Measurements from ENCODE around the gene ATP6AP2.

ATP6AP2 gene

GRCh38 chrX:40580537-40581335, at the start of gene ATP6AP2:
TSS of gene ATP6AP2 (plus strand) at chrX:40580970. CDS start at chrX:40581066, 96 bp downstream.
- Histone ChIP-seq H3K9me3 (ENCODE audit: control insufficient read depth, insufficient read depth, low read length) (no peaks in the 10 kb centered on the region), H3K9ac (ENCODE audit: low read depth, low read length) (peak within 1 kb of the TSS; percentile 70), H3K4me3 (ENCODE audit: low read depth, low read length) (peak within 1 kb of the TSS; percentile 92), H3K36me3 (ENCODE audit: control insufficient read depth, insufficient read depth, low read length) (no peaks in the 10 kb centered on the region), H3K4me1 (ENCODE audit: control insufficient read depth, insufficient read depth, low read length) (peaks cover 3% of the 10 kb centered on the region), H3K27me3 (ENCODE audit: control insufficient read depth, insufficient read depth, low read length) (no peaks in the 10 kb centered on the region)

- H3K4me1 ChIP-seq (ENCODE audit: control insufficient read depth, insufficient read depth, low read length), result peaks cover 2% of the 10 kb centered on the region
- no peaks in the 10 kb centered on the region for H3K9me3 ChIP-seq (ENCODE audit: control insufficient read depth, insufficient read depth, low read length)
- no peak overlapping the region for H3K9ac ChIP-seq (ENCODE audit: low read depth, low read length)
- H3K27me3 ChIP-seq (ENCODE audit: control insufficient read depth, insufficient read depth, low read length), result no peaks in the 10 kb centered on the region
- H3K36me3 ChIP-seq (ENCODE audit: control insufficient read depth, insufficient read depth, low read length), result no peaks in the 10 kb centered on the region
- H3K4me3 ChIP-seq (ENCODE audit: low read depth, low read length), result no peak overlapping the region
These were observed 49.5 kb upstream of the ATP6AP2 start for GRCh38 chrX:40531056-40531826.

- Histone ChIP-seq H3K27me3 (ENCODE audit: control insufficient read depth, insufficient read depth, low read length) (no peaks in the 10 kb centered on the region), H3K4me3 (ENCODE audit: low read depth, low read length) (no peak overlapping the region), H3K36me3 (ENCODE audit: control insufficient read depth, insufficient read depth, low read length) (no peaks in the 10 kb centered on the region), H3K9me3 (ENCODE audit: control insufficient read depth, insufficient read depth, low read length) (no peaks in the 10 kb centered on the region), H3K4me1 (ENCODE audit: control insufficient read depth, insufficient read depth, low read length) (no peaks in the 10 kb centered on the region), H3K9ac (ENCODE audit: low read depth, low read length) (no peak overlapping the region)
These were observed 43.5 kb upstream of the ATP6AP2 start for GRCh38 chrX:40537310-40537709.

- Histone ChIP-seq H3K36me3 (ENCODE audit: control insufficient read depth, insufficient read depth, low read length) (no peaks in the 10 kb centered on the region), H3K27me3 (ENCODE audit: control insufficient read depth, insufficient read depth, low read length) (no peaks in the 10 kb centered on the region), H3K4me1 (ENCODE audit: control insufficient read depth, insufficient read depth, low read length) (no peaks in the 10 kb centered on the region), H3K9ac (ENCODE audit: low read depth, low read length) (no peak overlapping the region), H3K9me3 (ENCODE audit: control insufficient read depth, insufficient read depth, low read length) (no peaks in the 10 kb centered on the region), H3K4me3 (ENCODE audit: low read depth, low read length) (no peak overlapping the region)
These were observed 42.4 kb upstream of the ATP6AP2 start for GRCh38 chrX:40538406-40538805.

- Histone ChIP-seq H3K36me3 (ENCODE audit: control insufficient read depth, insufficient read depth, low read length) (no peaks in the 10 kb centered on the region), H3K27me3 (ENCODE audit: control insufficient read depth, insufficient read depth, low read length) (no peaks in the 10 kb centered on the region), H3K9me3 (ENCODE audit: control insufficient read depth, insufficient read depth, low read length) (no peaks in the 10 kb centered on the region), H3K4me3 (ENCODE audit: low read depth, low read length) (peak overlapping the region; percentile 12), H3K9ac (ENCODE audit: low read depth, low read length) (no peak overlapping the region), H3K4me1 (ENCODE audit: control insufficient read depth, insufficient read depth, low read length) (peaks cover 4% of the 10 kb centered on the region)
These were observed 41.3 kb upstream of the ATP6AP2 start for GRCh38 chrX:40539214-40540142.

GRCh38 chrX:40542208-40542607, 38.6 kb upstream of the ATP6AP2 start:
- peaks cover 4% of the 10 kb centered on the region for H3K4me1 ChIP-seq (ENCODE audit: control insufficient read depth, insufficient read depth, low read length)
- H3K4me3 ChIP-seq (ENCODE audit: low read depth, low read length), result no peak overlapping the region
- no peaks in the 10 kb centered on the region for H3K27me3 ChIP-seq (ENCODE audit: control insufficient read depth, insufficient read depth, low read length)
- no peaks in the 10 kb centered on the region for H3K36me3 ChIP-seq (ENCODE audit: control insufficient read depth, insufficient read depth, low read length)
- H3K9me3 ChIP-seq (ENCODE audit: control insufficient read depth, insufficient read depth, low read length), result no peaks in the 10 kb centered on the region
- peak overlapping the region; percentile 13 for H3K9ac ChIP-seq (ENCODE audit: low read depth, low read length)

- no peaks in the 10 kb centered on the region for H3K27me3 ChIP-seq (ENCODE audit: control insufficient read depth, insufficient read depth, low read length)
These were observed 37.8 kb upstream of the ATP6AP2 start for GRCh38 chrX:40542972-40543371.

GRCh38 chrX:40543661-40544328, 37.0 kb upstream of the ATP6AP2 start:
- H3K9ac ChIP-seq (ENCODE audit: low read depth, low read length), result no peak overlapping the region
- no peaks in the 10 kb centered on the region for H3K36me3 ChIP-seq (ENCODE audit: control insufficient read depth, insufficient read depth, low read length)
- H3K4me3 ChIP-seq (ENCODE audit: low read depth, low read length), result no peak overlapping the region
- H3K9me3 ChIP-seq (ENCODE audit: control insufficient read depth, insufficient read depth, low read length), result no peaks in the 10 kb centered on the region
- H3K4me1 ChIP-seq (ENCODE audit: control insufficient read depth, insufficient read depth, low read length), result peaks cover 4% of the 10 kb centered on the region
- no peaks in the 10 kb centered on the region for H3K27me3 ChIP-seq (ENCODE audit: control insufficient read depth, insufficient read depth, low read length)

More at GRCh38 chrX:40542972-40543371, 37.8 kb upstream of the ATP6AP2 start:
- Histone ChIP-seq H3K4me3 (ENCODE audit: low read depth, low read length) (no peak overlapping the region), H3K9ac (ENCODE audit: low read depth, low read length) (no peak overlapping the region), H3K36me3 (ENCODE audit: control insufficient read depth, insufficient read depth, low read length) (no peaks in the 10 kb centered on the region), H3K4me1 (ENCODE audit: control insufficient read depth, insufficient read depth, low read length) (peaks cover 4% of the 10 kb centered on the region), H3K9me3 (ENCODE audit: control insufficient read depth, insufficient read depth, low read length) (no peaks in the 10 kb centered on the region)

- H3K9ac ChIP-seq (ENCODE audit: low read depth, low read length), result no peak overlapping the region
- H3K9me3 ChIP-seq (ENCODE audit: control insufficient read depth, insufficient read depth, low read length), result no peaks in the 10 kb centered on the region
- H3K4me3 ChIP-seq (ENCODE audit: low read depth, low read length), result no peak overlapping the region
- no peaks in the 10 kb centered on the region for H3K36me3 ChIP-seq (ENCODE audit: control insufficient read depth, insufficient read depth, low read length)
- no peaks in the 10 kb centered on the region for H3K27me3 ChIP-seq (ENCODE audit: control insufficient read depth, insufficient read depth, low read length)
- peaks cover 4% of the 10 kb centered on the region for H3K4me1 ChIP-seq (ENCODE audit: control insufficient read depth, insufficient read depth, low read length)
These were observed 36.2 kb upstream of the ATP6AP2 start for GRCh38 chrX:40544343-40545266.

GRCh38 chrX:40546870-40547269, 33.9 kb upstream of the ATP6AP2 start:
- Histone ChIP-seq H3K4me3 (ENCODE audit: low read depth, low read length) (no peak overlapping the region), H3K4me1 (ENCODE audit: control insufficient read depth, insufficient read depth, low read length) (peaks cover 4% of the 10 kb centered on the region), H3K9me3 (ENCODE audit: control insufficient read depth, insufficient read depth, low read length) (no peaks in the 10 kb centered on the region), H3K9ac (ENCODE audit: low read depth, low read length) (no peak overlapping the region), H3K27me3 (ENCODE audit: control insufficient read depth, insufficient read depth, low read length) (no peaks in the 10 kb centered on the region), H3K36me3 (ENCODE audit: control insufficient read depth, insufficient read depth, low read length) (no peaks in the 10 kb centered on the region)
